GM21360 (cell line): Measurements from ENCODE around the gene NFX1.

Experiments
- ATAC-seq: cut with Tn5 transposase; IDR thresholded peaks from one replicate; pipeline ENCODE4 v1.9.1; 2021; ENCODE audit warnings: mild to moderate bottlenecking, moderate library complexity; ENCODE audit not compliant: unreplicated experiment

Gene NFX1

DNA sequence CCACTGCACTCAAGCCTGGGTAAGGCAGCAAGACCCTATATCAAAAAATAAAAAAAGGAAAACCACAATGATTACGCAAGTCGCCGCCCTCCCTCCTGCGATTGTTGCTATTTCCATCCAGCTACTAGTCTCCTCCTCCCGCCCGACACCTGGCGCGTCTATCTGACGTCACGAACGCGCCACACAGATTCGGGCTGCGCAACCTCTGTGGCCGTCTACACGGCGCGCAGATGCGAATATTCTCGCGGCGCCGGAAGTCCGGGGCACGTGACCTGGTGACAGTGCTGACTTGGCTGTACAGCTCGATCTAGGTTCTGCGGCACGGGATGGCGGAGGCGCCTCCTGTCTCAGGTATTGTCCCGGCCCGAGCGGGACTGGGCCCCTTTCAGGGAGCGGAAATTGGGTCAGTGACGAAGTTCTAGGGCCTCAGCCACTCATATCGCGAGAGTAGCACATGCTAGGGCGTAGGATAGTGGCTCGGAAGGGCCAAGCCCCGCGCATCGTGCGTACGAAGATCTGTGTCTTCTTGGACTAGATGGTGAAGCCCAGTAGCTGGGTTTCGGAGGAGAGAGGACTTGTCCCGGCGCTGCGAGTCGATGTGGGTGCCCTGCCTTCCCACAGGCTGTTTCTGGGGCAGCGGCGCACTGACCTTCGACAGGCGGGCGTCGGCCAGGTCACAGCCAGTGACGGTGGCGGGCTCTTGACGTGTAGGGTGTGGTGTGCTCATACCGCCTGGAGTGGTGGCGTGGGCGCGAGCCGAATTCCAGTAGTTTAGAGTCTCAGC lies at the start of gene NFX1:
Gene NFX1 (plus strand): TSS at position 270 of the 784 bp plus-strand sequence. CDS start 57 bp downstream, at position 327.
- ATAC-seq = peak; percentile 83

DNA sequence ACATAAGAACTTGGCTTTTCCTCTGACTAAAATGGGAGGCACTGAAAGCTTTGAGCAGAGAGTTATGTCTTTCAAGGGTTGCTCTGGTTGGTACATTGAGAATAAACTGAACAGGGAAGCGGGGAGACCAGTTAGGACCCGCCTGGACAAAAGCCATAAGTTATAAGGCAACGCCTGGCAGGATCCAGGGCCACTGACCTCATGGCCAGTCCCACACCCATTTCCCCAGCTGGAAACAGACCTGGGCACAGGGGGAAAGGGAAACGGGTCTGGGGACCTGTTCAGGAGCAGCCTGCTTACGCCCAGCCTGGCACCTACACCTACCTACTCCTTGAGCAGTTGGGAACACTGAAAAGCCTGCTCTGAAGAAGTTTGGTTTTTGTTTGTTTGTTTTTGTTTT lies 49.0 kb upstream of the NFX1 start:
- no peak for ATAC-seq

DNA sequence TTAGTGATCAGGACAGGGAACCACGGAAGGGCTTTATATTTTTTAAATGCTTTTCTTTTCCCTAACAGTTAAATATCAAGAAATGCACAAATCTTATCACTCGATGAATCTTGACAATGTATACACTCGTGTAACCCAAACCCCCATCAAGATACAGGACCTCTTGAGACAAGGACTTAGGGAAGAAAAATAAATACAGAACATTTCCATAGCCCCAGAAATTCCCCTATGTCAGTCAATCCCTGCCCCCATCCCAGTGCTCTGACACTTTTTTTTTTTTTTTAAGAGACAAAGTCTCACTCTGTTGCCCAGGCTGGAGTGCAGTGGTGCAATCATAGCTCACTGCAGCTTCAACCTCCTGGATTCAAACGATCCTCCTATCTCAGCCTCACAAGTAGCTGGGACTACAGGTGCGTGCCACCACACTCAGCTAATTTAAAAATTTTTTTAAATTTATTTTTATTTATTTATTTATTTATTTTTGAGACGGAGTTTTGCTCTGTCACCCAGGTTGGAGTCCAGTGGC lies 47.6 kb upstream of the NFX1 start:
- ATAC-seq = no peak

DNA sequence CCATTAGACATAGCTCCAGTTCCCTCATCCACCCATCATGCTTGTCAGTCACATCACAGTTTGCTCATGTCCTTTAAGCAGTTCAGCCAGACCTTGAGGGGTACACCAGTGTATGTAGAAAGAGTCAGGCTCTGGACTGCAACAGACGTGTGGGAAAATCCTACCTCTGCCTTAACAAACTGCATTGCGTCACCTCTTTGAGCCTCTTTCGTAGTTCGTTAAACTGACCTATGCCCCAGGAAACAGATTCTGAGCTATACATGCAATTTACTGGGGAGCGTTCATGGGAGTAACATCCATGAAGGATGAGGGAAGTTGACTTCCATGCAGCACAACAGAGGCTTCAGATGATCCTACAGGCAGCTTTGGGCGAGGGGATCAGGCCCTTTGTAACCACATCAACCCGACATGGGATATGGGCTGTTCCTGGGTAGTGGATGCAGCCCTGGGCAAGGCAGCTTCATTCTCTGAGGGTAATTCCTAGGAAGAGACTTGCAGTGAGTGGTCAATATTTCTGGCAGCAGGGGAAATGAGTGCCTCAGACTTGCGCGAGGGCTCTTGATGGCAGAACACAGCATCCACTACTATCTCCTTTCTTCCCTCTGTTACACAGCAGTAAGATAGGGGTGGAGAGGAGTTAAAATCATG lies 46.1 kb upstream of the NFX1 start:
- no peak for ATAC-seq

DNA sequence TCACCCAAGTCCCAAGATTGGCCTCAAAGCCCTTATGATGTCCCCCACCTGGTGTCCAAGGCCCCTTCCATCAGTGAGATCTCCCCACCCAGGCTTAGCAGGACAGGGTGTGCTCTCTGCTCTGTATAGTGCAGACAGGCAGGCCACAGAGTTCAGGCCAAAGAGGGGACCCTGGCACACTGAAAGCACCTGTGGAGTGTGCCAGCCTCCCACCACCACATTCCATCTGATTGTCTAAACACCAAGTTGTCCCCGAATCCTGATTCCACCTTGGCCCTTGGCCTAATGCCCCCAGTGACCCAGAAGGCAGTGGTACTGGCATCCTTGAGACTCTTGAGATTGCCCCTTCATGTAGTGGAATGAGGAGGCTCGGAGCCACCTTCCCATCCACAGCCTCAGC lies 45.0 kb upstream of the NFX1 start:
- no peak for ATAC-seq

DNA sequence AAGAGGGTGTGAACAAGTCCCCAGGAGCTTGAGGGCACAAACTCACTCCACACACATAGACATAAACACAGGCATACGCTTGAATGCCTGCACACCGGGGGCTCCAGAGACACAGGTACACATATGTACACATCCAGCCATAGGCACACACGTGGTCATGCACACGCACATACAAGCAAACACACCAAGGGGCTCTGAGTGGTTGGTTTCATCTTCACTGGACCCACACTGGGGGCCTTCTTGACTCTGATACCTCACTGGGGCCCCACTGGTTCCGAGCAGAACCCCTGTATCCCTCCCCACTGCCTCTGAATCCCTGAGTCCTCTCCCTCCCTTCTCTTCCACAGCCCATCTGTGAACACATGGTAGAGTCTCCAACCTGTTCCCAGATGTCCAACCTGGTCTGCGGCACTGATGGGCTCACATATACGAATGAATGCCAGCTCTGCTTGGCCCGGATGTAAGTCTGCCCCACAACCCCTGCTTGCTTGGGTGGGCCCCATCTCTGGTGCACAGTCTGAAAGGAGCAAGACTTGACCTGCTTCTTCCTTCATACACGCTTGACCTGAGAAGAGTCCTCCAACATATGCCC lies 44.0 kb upstream of the NFX1 start:
- no peak for ATAC-seq

DNA sequence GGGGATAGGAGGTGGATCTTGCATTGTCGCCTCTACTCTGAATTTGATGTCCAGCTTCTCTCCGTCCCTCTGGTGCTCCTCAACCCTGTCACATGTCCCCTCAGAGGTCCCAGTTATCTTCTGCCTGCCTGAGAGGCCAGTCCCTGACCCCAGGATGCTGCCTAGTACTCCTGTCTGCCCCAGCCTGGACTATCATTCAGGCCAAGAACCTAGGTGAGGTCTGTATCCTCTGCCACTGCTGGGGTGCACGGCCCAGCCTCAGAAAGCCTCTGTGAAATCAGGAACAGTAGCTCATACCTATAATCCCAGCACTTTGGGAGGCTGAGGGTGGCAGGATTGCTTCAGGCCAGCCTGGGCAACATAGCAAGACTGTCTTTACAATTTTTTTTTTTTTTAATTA lies 41.7 kb upstream of the NFX1 start:
- no peak for ATAC-seq

DNA sequence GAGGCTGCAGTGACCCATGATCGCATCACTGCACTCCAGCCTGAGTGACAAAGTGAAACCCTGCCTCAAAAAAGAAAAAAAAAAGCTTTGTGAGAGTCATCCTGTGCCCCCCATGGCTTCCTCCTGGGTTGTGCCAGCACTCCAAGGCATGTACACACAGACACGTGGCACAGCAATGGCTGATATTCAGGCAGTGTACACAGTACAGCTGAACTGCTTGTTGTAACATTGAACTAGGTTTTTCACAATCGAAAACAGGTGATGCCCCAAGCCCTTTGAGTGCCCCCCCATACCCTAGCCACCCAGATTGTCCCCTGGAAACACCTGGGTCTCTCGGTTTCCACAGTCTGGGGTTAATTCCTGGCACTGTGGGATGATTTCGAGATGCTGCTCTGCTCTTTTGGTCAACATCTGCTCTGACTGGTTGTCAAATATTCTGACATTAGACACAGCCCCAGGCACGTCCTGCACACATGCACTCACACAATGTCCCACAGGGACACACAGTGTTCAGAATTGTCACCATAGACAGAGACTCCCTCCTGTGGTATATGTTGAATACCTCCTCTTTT lies 41.1 kb upstream of the NFX1 start:
- ATAC-seq = peak; percentile 51

DNA sequence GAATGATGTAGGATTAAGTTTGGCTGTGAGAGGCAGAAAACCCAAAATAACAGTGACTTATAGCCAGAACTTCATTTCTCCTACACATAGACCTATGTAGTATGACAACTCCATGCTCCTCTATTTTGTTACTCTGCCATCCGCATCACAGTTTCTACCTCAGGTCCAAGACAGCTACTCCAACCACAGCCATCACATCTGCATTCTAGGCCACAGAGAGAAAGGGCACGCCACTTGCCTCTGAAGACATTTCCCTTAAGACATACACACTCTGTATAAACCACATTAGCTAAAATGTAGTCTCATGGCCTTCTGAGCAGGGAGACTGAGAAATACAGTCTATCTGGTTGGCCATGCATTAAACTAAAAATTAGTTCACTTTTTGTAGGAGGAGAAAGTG lies 40.3 kb upstream of the NFX1 start:
- no peak for ATAC-seq

DNA sequence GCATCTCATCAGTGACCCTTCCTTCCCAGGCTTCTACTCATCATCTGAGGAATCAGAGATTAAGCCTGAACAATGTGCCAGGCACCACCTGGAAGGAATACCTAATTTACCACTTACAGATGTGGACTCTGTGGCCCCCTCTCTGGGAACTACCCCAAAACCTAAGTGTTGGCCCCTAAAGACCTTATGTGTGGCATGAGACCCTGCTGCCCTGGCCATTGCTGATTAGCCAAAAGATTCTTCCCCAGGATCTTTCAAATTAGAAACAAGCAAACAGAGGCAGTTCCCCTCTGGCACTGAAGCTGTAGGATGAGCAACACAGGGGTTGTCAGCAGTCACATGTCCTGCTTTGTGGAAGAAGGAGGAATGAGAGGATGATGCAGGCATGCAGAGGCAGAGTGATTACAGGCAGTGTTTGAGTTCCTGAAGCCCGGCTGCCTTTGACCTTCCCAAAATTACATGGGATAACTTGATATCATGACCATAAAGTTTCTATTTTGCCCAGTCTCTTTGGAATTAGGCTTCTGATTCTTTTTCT lies 39.8 kb upstream of the NFX1 start:
- ATAC-seq = no peak

DNA sequence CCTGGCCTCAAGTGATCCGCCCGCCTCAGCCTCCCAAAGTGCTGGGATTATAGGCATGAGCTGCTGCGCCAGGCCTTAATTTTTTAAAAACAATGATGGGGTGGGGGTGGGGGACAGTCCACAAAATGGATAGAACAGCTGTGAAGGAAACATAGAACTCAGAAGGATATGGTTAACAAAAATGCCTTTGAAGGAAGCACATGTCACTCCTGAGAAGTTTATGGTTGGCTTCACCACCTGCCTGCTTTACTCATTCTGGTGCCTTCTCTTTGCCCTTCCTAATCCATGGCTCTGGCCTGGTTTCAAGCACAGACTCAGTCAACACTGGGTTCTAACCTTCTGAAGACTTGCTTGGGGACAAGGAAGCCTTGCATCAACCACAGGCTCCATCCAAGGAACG lies 36.1 kb upstream of the NFX1 start:
- no peak for ATAC-seq

DNA sequence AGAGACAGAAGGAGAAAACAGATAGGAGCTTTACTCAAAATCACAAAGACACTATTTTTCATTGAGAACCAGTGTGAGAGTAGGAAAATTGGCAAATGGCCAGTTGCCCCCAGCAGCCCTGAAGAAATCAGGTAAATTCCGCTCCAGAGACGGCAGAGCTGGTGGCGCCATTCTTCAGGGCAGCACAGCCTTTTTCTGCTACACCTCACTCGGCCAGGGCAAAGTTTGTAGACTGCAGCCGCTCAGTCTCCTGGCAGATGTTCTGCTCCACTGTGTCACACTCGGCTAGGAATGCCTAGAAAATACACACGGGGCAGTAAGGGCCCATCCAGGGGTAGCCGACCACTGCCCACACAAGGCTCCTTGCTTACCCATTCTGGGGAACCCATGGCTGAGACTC lies 35.3 kb upstream of the NFX1 start:
- ATAC-seq = no peak

DNA sequence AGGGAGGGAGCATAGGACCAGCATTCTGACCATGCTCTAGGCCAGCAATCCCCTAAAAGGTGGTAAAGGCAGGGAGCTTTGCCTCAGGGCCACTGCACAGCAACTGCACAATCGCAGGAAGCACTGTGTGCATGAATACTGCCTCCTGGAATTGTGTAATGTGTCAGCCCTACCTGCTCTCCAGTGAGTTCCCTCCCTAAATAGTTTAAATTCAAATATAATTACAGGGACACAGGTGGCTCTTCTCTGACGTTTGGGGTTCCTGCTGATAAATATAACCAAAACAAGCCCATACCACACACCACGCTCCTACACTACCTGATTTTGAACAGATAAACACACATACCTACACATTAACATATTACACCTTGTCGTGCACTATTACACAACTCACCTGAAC lies 34.8 kb upstream of the NFX1 start:
- no peak for ATAC-seq

DNA sequence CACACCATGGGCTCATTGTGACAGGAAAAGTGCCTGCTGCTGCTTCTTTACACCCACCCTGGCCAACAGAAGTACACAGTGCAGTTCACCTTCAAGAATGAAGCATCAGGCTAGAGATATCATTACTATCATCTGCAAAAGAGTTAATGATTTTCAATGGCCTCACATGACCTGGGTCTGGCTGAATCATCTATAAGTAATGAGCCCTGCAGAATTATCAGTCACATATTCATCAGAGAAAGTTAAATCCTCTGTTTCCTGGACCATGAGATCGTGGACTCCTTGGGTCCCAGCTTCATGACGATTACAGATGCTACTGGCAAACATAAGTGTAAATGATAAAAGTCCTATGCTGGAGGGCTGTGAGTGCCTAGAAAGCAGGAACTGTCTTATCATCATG lies 34.1 kb upstream of the NFX1 start:
- no peak for ATAC-seq

DNA sequence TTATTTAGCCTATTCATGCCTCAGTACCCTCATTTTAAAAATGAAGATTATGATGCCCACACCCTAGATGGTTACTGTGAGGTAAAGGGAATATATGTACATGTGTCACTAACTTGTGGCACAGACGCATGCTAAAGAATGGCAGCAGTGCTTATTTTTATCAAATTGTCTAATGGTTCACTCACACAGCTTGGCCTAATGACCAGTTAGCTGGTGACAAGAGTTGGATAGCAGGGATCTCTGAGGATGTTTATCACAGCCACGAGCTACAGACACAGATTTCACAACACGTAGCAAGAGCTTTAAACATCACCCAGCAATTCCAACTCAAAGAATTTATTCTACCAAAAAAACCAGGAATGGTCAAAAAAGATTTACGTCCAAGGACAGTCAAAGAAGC lies 33.0 kb upstream of the NFX1 start:
- no peak for ATAC-seq

DNA sequence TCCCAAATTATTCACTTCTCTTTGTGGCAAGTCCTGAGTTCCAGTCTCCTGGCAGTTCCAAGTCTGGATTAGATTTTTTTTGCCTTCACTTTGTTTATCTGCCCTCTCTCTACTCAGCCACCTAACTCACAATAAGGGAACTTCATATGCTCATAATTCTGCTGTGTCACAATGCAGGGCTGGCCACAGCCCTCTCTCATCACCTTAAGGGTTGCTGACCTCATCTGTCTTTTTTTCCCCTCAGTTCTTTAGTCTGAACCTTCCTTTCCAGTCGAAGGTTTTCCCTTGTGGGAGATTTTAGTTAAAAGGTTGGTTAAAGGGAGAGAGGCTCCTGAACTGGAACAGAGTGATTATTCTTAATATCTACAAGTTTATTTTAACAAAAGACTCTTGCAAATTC lies 29.9 kb upstream of the NFX1 start:
- ATAC-seq = no peak

DNA sequence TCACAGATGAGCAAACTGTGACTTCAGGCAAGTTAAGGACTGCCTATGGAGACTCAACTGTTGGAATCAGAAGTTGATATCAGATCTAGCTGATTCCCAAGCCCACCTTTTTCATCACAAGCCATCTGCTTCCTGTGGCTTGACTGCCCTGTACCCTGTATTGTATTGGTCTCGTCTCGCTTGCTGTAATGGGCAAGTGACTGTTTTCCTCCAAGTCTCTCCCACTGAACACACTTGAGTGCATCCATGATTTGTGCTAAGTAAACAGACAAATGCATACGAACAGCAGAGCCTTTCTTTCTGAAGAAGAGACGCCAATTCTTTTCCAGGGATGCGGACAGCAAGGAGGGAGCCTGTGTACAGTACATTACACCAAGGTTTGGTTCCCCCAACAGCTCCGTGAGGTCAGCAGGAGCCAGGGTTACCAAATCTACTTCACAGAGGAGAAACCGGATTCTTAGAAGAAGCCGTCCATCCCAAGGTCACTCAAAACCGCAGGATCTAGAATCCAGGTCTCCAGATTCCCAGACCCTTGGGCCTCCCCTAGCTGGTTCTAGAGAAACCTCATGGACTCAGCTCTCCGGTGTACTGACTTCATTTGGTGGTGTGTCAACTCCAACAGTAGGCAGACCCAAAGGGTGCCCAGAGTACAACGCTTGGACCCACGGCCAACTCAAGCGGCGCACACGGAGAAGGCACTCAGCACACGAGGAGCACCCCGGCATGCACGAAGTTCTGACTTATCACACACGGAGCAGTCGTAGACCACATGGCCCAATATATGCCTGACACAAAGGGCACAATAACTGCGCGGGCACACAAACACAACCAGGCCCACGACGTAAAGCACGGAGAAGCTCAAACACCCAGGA lies 26.9 kb upstream of the NFX1 start:
- peak; percentile 4 for ATAC-seq

DNA sequence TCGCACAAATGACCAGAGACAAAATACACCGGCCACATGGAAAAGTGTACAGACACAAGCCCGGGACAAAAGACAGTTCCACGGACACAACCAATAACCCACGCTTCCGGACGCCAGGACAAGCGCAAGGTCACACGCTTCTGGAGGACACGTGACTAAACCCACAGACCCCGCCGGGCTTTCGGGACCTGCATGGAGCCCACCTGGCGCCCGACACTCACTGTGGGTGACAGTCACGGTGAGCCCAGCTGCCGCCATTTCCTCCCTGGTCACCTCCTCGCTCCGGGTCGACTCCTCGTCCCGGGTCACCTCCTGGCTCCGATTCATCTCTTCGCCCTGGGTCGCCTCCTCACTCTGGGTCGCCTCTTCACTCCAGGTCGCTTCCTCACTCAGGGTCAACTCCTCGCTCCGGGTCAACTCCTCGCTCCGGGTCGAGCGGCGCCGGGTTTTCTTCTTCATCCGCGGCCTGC lies 26.3 kb upstream of the NFX1 start:
- peak; percentile 16 for ATAC-seq

DNA sequence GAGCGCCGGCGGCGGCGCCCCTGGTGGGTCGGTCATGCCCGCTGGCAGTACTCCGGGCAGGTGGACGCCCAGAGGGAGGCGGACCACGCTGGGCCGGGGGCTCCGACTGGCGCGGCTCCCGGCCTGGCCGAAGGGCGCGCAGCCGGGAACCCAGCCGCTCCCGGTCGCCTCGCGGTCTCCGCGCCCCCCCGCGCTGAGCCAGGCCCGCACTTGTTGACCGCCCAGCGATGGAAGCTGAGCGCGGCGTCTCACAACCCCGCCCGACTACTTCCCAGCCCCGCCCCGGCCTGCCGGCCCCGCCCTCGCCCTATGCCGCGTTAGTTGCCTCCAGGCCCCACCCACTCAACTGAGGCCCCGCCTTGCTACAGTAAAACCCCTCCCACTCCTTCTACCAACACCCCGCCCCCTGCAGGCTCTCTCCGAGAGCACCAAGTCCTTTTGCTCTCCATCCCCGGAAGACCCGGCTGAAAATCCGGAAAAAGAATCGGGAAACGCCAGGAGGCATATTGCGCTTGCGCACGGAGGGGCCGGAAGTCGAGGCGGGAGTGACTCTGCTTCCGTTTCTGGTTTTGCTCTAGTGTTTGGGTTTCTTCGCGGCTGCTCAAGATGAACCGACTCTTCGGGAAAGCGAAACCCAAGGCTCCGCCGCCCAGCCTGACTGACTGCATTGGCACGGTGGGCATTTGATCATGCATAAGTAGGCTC lies 25.7 kb upstream of the NFX1 start, which contains the start of the genes BAG1 and CHMP5:
Gene BAG1 (minus strand): TSS at position 236 of the 705 bp plus-strand sequence.
Gene CHMP5 (plus strand): TSS at position 577 of the 705 bp plus-strand sequence. CDS start 30 bp downstream, at position 607.
- ATAC-seq = peak; percentile 86
